ENCODE data around the gene STXBP6. TPM values are rescaled to one million over a fixed set of nuclear protein-coding genes. Genes with fewer than 3 reads are reported as not detected.
"Not testable (repeated sequence)": the region's sequence is repeated elsewhere in the genome, so short reads cannot be mapped to it uniquely, and the experiment has no call there.

Gene STXBP6
- total RNA-seq, 1 experiment from 2014 or later: 32.2 TPM

GRCh38 chr14:24804552-24805212 is 245.3 kb downstream of the STXBP6 start:
- Mint-ChIP-seq H3K36me3 (ENCODE audit: insufficient read depth, unreplicated experiment) (peaks cover 10% of the 10 kb centered on the region), H3K9me3 (ENCODE audit: unreplicated experiment) (no peaks in the 10 kb centered on the region), H3K27ac (ENCODE audit: unreplicated experiment) (peak overlapping the region; percentile 67), H3K27me3 (ENCODE audit: insufficient read depth, unreplicated experiment) (no peaks in the 10 kb centered on the region), H3K4me3 (ENCODE audit: unreplicated experiment) (no peak overlapping the region), H3K4me1 (ENCODE audit: low read depth, unreplicated experiment) (peaks cover 13% of the 10 kb centered on the region)
- intact Hi-C loops (cut with micrococcal nuclease; ENCODE audit: unreplicated experiment): loop anchor here (10.0 kb wide), 1 partner anchor 70 kb away; no protein-coding TSS in a partner anchor
- Histone ChIP-seq H3K4me3 (ENCODE audit: low read depth, low read length) (no peak overlapping the region), H3K27me3 (replicated peaks; ENCODE audit: control insufficient read depth, insufficient read depth, low read length) (no peaks in the 10 kb centered on the region), H3K36me3 (ENCODE audit: control insufficient read depth, insufficient read depth, low read length) (no peaks in the 10 kb centered on the region), H3K4me1 (peaks cover 39% of the 10 kb centered on the region), H3K9me3 (no peaks in the 10 kb centered on the region)
- no peak for TF ChIP-seq CTCF (IDR thresholded peaks at IDR 0.05; ENCODE audit: insufficient read depth in 1 of 2, low read depth in 1 of 2, low read length in 1 of 2, severe bottlenecking in 1 of 2, unreplicated experiment in 1 of 2)
- no peak for DNase-seq
- POLR2A ChIA-PET: no interaction called here
- BruUV-seq (replicated peaks): no TSS peak
- CTCF ChIA-PET: interaction anchor here (0.6 to 1.2 kb wide), 2 partner anchors 56 to 238 kb away, joined by 3 read pairs; no protein-coding TSS in a partner anchor

- Histone ChIP-seq H3K27me3 (replicated peaks; ENCODE audit: control insufficient read depth, insufficient read depth, low read length) (no peaks in the 10 kb centered on the region), H3K36me3 (ENCODE audit: control insufficient read depth, insufficient read depth, low read length) (no peaks in the 10 kb centered on the region), H3K9me3 (no peaks in the 10 kb centered on the region), H3K4me1 (peaks cover 35% of the 10 kb centered on the region), H3K4me3 (ENCODE audit: low read depth, low read length) (no peak overlapping the region)
- H3K36me3 Mint-ChIP-seq (ENCODE audit: insufficient read depth, unreplicated experiment): peaks cover 10% of the 10 kb centered on the region
- BruUV-seq (replicated peaks): no TSS peak
- intact Hi-C loops (cut with micrococcal nuclease; ENCODE audit: unreplicated experiment): loop anchor here (10.0 kb wide), 1 partner anchor 69 kb away; no protein-coding TSS in a partner anchor
- no peaks in the 10 kb centered on the region for H3K9me3 Mint-ChIP-seq (ENCODE audit: unreplicated experiment)
- ChIA-PET CTCF (interaction anchor here (1.2 kb wide), 1 partner anchor 57 kb away, joined by 3 read pairs; no protein-coding TSS in a partner anchor), POLR2A (no interaction called here)
- no peak for DNase-seq
- peak overlapping the region; percentile 69 for H3K27ac Mint-ChIP-seq (ENCODE audit: unreplicated experiment)
- no peak for TF ChIP-seq CTCF (IDR thresholded peaks at IDR 0.05; ENCODE audit: insufficient read depth in 1 of 2, low read depth in 1 of 2, low read length in 1 of 2, severe bottlenecking in 1 of 2, unreplicated experiment in 1 of 2)
- no peak overlapping the region for H3K4me3 Mint-ChIP-seq (ENCODE audit: unreplicated experiment)
- H3K4me1 Mint-ChIP-seq (ENCODE audit: low read depth, unreplicated experiment): peaks cover 15% of the 10 kb centered on the region
- H3K27me3 Mint-ChIP-seq (ENCODE audit: insufficient read depth, unreplicated experiment): no peaks in the 10 kb centered on the region
These were observed 245.9 kb downstream of the STXBP6 start for GRCh38 chr14:24803933-24804494.

- POLR2A ChIA-PET; H3K27me3 Mint-ChIP-seq (ENCODE audit: insufficient read depth, unreplicated experiment): not testable (repeated sequence)
- intact Hi-C loops (cut with micrococcal nuclease; ENCODE audit: unreplicated experiment): loop anchor here (10.0 kb wide), 1 partner anchor 69 kb away; no protein-coding TSS in a partner anchor
These were observed 246.5 kb downstream of the STXBP6 start for GRCh38 chr14:24803426-24803825.

More at GRCh38 chr14:24803426-24803825, 246.5 kb downstream of the STXBP6 start:
- H3K36me3 Mint-ChIP-seq (ENCODE audit: insufficient read depth, unreplicated experiment): peaks cover 10% of the 10 kb centered on the region
- H3K4me1 ChIP-seq: peaks cover 33% of the 10 kb centered on the region
- H3K27me3 ChIP-seq (replicated peaks; ENCODE audit: control insufficient read depth, insufficient read depth, low read length); H3K9me3 ChIP-seq; H3K4me3 Mint-ChIP-seq (ENCODE audit: unreplicated experiment); H3K4me3 ChIP-seq (ENCODE audit: low read depth, low read length); BruUV-seq (replicated peaks); H3K9me3 Mint-ChIP-seq (ENCODE audit: unreplicated experiment); CTCF ChIA-PET; DNase-seq; H3K36me3 ChIP-seq (ENCODE audit: control insufficient read depth, insufficient read depth, low read length): not testable (repeated sequence)
- H3K27ac Mint-ChIP-seq (ENCODE audit: unreplicated experiment): peak overlapping the region; percentile 69
- peaks cover 12% of the 10 kb centered on the region for H3K4me1 Mint-ChIP-seq (ENCODE audit: low read depth, unreplicated experiment)

All from Caco-2 (cell line).